ENCODE measurements around the gene ABL1. TPM values are rescaled to one million over a fixed set of nuclear protein-coding genes. Genes with fewer than 3 reads are reported as not detected.
A peak's percentile ranks its signal among the peaks of the same experiment; 100 is the strongest.

Gene ABL1
- total RNA-seq, 4 donors from 2014 or later: 90.9 to 151 (median 133) TPM

DNA sequence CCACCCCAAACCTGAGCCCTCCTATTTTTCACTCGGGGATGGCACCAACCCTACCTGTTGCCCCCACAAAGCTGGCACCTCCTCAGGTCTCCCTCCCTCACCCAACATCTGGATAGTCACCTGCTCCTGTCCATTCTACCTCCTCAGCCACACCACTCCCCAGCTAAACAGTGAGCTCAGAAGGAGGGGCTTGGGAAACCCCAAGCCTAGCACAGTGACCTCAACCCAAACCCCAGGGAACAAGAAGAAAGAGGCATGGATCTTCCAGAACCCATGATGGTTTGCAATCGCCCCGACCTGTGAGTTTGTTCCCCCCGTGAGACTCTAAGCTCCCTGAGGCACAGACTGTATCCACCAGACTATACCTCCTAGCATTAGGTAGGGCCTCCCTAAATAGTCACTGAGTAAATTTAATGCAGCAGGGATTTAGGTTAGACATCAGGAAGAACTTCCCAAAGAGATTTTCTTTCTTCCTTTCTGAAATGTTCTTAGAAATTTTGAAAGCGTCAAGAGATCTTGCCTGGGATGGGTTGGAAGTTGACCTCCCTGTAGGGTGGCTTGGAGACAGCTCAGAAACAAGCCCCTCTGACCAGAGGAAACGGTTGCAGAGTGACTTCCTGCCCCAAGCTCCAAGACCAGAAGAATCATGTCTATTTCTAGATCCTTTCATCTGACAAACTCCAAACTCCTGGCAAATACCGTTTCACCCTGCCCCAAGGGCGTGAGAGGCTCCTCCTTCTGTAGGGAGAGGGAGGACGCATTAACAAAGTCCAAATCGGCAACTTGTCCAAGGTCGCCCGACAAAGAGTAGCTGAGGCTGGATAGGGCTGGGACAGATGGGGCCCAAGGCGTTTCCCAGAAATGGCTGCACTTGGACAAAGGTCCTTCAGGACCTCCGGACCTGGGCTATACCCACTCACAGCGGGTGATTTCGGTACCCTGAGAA is 99.9 kb downstream of the ABL1 start:
- no peak for TF ChIP-seq EP300 (IDR thresholded peaks at IDR 0.05)
- Histone ChIP-seq H3K4me3 (no peak overlapping the region), H3K4me1 (peaks cover 41 to 90% (median 78%) of the 10 kb centered on the region in 4 donors), H3K27ac (replicated peaks in 1 of 4) (no peak overlapping the region), H3K27me3 (peaks cover 11 to 79% (median 25%) of the 10 kb centered on the region in 4 donors), H3K36me3 (no peaks in the 10 kb centered on the region), H3K9me3 (no peaks in the 10 kb centered on the region)
- no peak for DNase-seq (ENCODE audit: extremely low spot score)
- intact Hi-C loops (cut with DNase I): no loop called here
- WGBS: 74% methylated on average over 13 of the region's 16 CpGs

- Histone ChIP-seq H3K36me3 (no peaks in the 10 kb centered on the region), H3K4me3 (no peak overlapping the region), H3K4me1 (peaks cover 42 to 94% (median 84%) of the 10 kb centered on the region in 4 donors), H3K27ac (replicated peaks in 1 of 4) (peak overlapping the region; percentile 31 to 62 (median 56)), H3K27me3 (peaks cover 14 to 87% (median 31%) of the 10 kb centered on the region in 4 donors), H3K9me3 (no peaks in the 10 kb centered on the region)
- TF ChIP-seq EP300 (IDR thresholded peaks at IDR 0.05) (no peak), POLR2A (IDR thresholded peaks at IDR 0.05; ENCODE audit: low read depth) (no peak), POLR2AphosphoS5 (IDR thresholded peaks at IDR 0.05) (no peak)
- TF ChIP-seq, protein P1, sequence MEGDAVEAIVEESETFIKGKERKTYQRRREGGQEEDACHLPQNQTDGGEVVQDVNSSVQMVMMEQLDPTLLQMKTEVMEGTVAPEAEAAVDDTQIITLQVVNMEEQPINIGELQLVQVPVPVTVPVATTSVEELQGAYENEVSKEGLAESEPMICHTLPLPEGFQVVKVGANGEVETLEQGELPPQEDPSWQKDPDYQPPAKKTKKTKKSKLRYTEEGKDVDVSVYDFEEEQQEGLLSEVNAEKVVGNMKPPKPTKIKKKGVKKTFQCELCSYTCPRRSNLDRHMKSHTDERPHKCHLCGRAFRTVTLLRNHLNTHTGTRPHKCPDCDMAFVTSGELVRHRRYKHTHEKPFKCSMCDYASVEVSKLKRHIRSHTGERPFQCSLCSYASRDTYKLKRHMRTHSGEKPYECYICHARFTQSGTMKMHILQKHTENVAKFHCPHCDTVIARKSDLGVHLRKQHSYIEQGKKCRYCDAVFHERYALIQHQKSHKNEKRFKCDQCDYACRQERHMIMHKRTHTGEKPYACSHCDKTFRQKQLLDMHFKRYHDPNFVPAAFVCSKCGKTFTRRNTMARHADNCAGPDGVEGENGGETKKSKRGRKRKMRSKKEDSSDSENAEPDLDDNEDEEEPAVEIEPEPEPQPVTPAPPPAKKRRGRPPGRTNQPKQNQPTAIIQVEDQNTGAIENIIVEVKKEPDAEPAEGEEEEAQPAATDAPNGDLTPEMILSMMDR (IDR thresholded peaks at IDR 0.05): no peak
- 91% methylated on average over 11 of the region's 13 CpGs for WGBS
- DNase-seq (ENCODE audit: extremely low spot score): no peak
- intact Hi-C loops (cut with DNase I): no loop called here
These were observed 100.7 kb downstream of the ABL1 start for GRCh38 chr9:130935648-130936271.

DNA sequence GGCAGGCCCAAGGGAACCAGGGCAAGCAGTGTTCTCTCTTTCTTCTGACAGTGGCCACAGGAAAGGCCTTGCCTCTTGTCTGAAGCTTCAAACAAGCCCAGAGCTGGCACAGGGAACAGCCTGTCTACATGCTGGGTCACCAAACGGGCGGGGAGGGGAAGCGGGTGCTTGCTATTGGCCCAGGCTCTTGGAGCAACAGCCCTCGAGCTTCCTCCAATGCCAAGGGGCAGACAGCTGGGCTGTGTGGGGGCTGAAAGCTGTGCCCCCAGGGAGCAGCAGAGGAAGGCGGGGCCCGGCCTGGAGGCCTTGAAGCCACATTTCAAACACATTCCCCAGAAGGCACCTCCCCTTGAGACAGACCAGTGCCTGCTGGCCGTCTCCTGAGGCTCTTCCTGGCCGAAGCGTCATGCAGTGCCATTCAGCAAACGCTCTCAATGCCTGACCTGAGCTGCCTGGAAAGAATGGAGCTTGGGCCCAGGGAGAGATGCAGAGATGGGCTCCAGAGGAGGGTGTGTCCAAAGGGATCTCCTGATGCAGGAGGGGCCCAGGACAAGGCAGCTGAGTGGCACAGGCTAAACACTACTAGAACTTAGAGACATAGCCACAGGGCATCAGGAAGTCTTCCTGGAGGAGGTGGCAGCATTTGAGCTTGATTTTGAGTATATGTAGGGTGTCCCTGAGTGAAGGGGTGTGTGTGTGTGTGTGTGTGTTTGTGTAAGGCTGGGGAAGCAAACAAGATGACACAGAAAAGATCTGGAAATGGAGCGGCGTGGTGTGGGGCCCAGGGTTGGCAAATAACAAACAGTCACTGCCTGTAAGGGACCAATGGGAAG is 101.4 kb downstream of the ABL1 start:
- Histone ChIP-seq H3K36me3 (no peaks in the 10 kb centered on the region), H3K27me3 (peaks cover 14 to 94% (median 35%) of the 10 kb centered on the region in 4 donors), H3K27ac (replicated peaks in 1 of 4) (peak overlapping the region; percentile 31 to 62 (median 56)), H3K4me1 (peaks cover 39 to 94% (median 87%) of the 10 kb centered on the region in 4 donors), H3K4me3 (no peak overlapping the region), H3K9me3 (no peaks in the 10 kb centered on the region)
- 52% methylated on average over 6 of the region's 12 CpGs for WGBS
- intact Hi-C loops (cut with DNase I): no loop called here
- TF ChIP-seq EP300 (IDR thresholded peaks at IDR 0.05) (no peak), POLR2AphosphoS5 (IDR thresholded peaks at IDR 0.05) (peak; percentile 16 to 40)
- no peak for DNase-seq (ENCODE audit: extremely low spot score)

Other genes with a start within 250 kb of the ABL1 start
- not detected for gene PRDM12, start 170.7 kb upstream of the ABL1 start, total RNA-seq
- 10 to 100 TPM; 12.7 to 21.6 (median 19.7) TPM for gene EXOSC2, start 141.5 kb upstream of the ABL1 start, total RNA-seq
- not detected for gene QRFP, start 61.6 kb downstream of the ABL1 start, total RNA-seq
- gene FIBCD1, start 104.0 kb downstream of the ABL1 start, total RNA-seq: under 1 TPM in 3 of 4 donors, not detected in 1; 0.40 to 0.83 (median 0.42) TPM
- gene LAMC3, start 173.9 kb downstream of the ABL1 start, total RNA-seq: under 1 TPM in 3 of 4 donors, not detected in 1; 0.06 to 0.50 (median 0.34) TPM